ENCODE data around the gene SYNM. TPM values are rescaled to one million over a fixed set of nuclear protein-coding genes. Genes with fewer than 3 reads are reported as not detected.

Gene SYNM
- total RNA-seq, 1 experiment from 2014 or later = 9.9 TPM

GRCh38 chr15:99172989-99173388 is 68.1 kb downstream of the SYNM start:
- no peak overlapping the region for H3K27ac ChIP-seq (ENCODE audit: low read length)
- H3K79me2 ChIP-seq (ENCODE audit: low read length) = no peaks in the 10 kb centered on the region
- H3K9me3 ChIP-seq (ENCODE audit: low read length) = no peaks in the 10 kb centered on the region
- H3K4me2 ChIP-seq (ENCODE audit: low read length) = no peak overlapping the region
- no TSS peak for BruUV-seq (replicated peaks)
- intact Hi-C loops (cut with micrococcal nuclease) = no loop called here
- no peaks in the 10 kb centered on the region for H3F3A ChIP-seq (ENCODE audit: low read length, unreplicated experiment)
- no peaks in the 10 kb centered on the region for H3K36me3 ChIP-seq (ENCODE audit: low read depth, low read length)
- ChIA-PET CTCF (no interaction called here), POLR2A (ENCODE audit: unreplicated experiment) (no interaction called here)
- no peak overlapping the region for H3K9ac ChIP-seq (ENCODE audit: low read length)
- H3K4me1 ChIP-seq (ENCODE audit: insufficient read depth, low read length) = no peaks in the 10 kb centered on the region
- no peaks in the 10 kb centered on the region for H3K27me3 ChIP-seq (ENCODE audit: low read length)
- H2AFZ ChIP-seq (ENCODE audit: low read length) = no peak overlapping the region
- DNase-seq (no peak), ATAC-seq (no peak)
- TF ChIP-seq EZH2 (IDR thresholded peaks at IDR 0.05; ENCODE audit: low read length, unreplicated experiment) (no peak), EZH2phosphoT487 (IDR thresholded peaks at IDR 0.05; ENCODE audit: borderline replicate concordance, low read length) (no peak), CTCF (conservative IDR thresholded peaks at IDR 0.05; ENCODE audit: low read depth, low read length) (no peak)
- no peaks in the 10 kb centered on the region for H3K9me2 ChIP-seq (replicated peaks; ENCODE audit: low read length)
- H3K4me3 ChIP-seq (ENCODE audit: low read length) = no peak overlapping the region
- no peaks in the 10 kb centered on the region for H4K20me1 ChIP-seq (ENCODE audit: low read length)

- Histone ChIP-seq H3K9me3 (ENCODE audit: low read length) (no peaks in the 10 kb centered on the region), H2AFZ (ENCODE audit: low read length) (no peak overlapping the region), H3F3A (ENCODE audit: low read length, unreplicated experiment) (no peaks in the 10 kb centered on the region), H3K4me2 (ENCODE audit: low read length) (no peak overlapping the region), H3K4me1 (ENCODE audit: insufficient read depth, low read length) (no peaks in the 10 kb centered on the region), H3K79me2 (ENCODE audit: low read length) (no peaks in the 10 kb centered on the region), H4K20me1 (ENCODE audit: low read length) (no peaks in the 10 kb centered on the region), H3K9ac (ENCODE audit: low read length) (no peak overlapping the region), H3K9me2 (replicated peaks; ENCODE audit: low read length) (no peaks in the 10 kb centered on the region), H3K4me3 (ENCODE audit: low read length) (no peak overlapping the region), H3K27me3 (ENCODE audit: low read length) (no peaks in the 10 kb centered on the region), H3K27ac (ENCODE audit: low read length) (no peak overlapping the region), H3K36me3 (ENCODE audit: low read depth, low read length) (no peaks in the 10 kb centered on the region)
- POLR2A ChIA-PET (ENCODE audit: unreplicated experiment) = interaction anchor here (0.6 kb wide), 1 partner anchor 39 kb away, joined by 3 read pairs; no protein-coding TSS in a partner anchor
- TF ChIP-seq EZH2 (IDR thresholded peaks at IDR 0.05; ENCODE audit: low read length, unreplicated experiment) = no peak
- TF ChIP-seq CTCF (conservative IDR thresholded peaks at IDR 0.05; ENCODE audit: low read depth, low read length) = no peak
- no peak for TF ChIP-seq EZH2phosphoT487 (IDR thresholded peaks at IDR 0.05; ENCODE audit: borderline replicate concordance, low read length)
- no peak for DNase-seq
- no peak for ATAC-seq
- CTCF ChIA-PET = no interaction called here
- intact Hi-C loops (cut with micrococcal nuclease) = no loop called here
- no TSS peak for BruUV-seq (replicated peaks)
These were observed 69.9 kb downstream of the SYNM start for GRCh38 chr15:99174567-99175395.

GRCh38 chr15:99176757-99177156 is 71.9 kb downstream of the SYNM start:
- Histone ChIP-seq H3K4me2 (ENCODE audit: low read length) (no peak overlapping the region), H3K9me2 (replicated peaks; ENCODE audit: low read length) (no peaks in the 10 kb centered on the region), H3K79me2 (ENCODE audit: low read length) (no peaks in the 10 kb centered on the region), H4K20me1 (ENCODE audit: low read length) (no peaks in the 10 kb centered on the region), H3K9me3 (ENCODE audit: low read length) (no peaks in the 10 kb centered on the region), H3K4me1 (ENCODE audit: insufficient read depth, low read length) (no peaks in the 10 kb centered on the region), H3K4me3 (ENCODE audit: low read length) (no peak overlapping the region), H3K36me3 (ENCODE audit: low read depth, low read length) (no peaks in the 10 kb centered on the region), H2AFZ (ENCODE audit: low read length) (no peak overlapping the region), H3K27me3 (ENCODE audit: low read length) (no peaks in the 10 kb centered on the region), H3F3A (ENCODE audit: low read length, unreplicated experiment) (no peaks in the 10 kb centered on the region), H3K27ac (ENCODE audit: low read length) (no peak overlapping the region), H3K9ac (ENCODE audit: low read length) (no peak overlapping the region)
- intact Hi-C loops (cut with micrococcal nuclease) = no loop called here
- POLR2A ChIA-PET (ENCODE audit: unreplicated experiment) = no interaction called here
- ATAC-seq (no peak; the same call in 1 of the 2 replicates), DNase-seq (no peak)
- TF ChIP-seq EZH2 (IDR thresholded peaks at IDR 0.05; ENCODE audit: low read length, unreplicated experiment) = no peak
- TF ChIP-seq EZH2phosphoT487 (IDR thresholded peaks at IDR 0.05; ENCODE audit: borderline replicate concordance, low read length) = no peak
- no peak for TF ChIP-seq CTCF (conservative IDR thresholded peaks at IDR 0.05; ENCODE audit: low read depth, low read length)
- BruUV-seq (replicated peaks) = no TSS peak
- CTCF ChIA-PET = no interaction called here
